GM19324 (cell line): ENCODE measurements around the gene TMEM91.
"Not testable (repeated sequence)": the region's sequence is repeated elsewhere in the genome, so short reads cannot be mapped to it uniquely, and the experiment has no call there.

Experiments
- ATAC-seq: cut with Tn5 transposase; IDR thresholded peaks from one replicate; pipeline ENCODE4 v1.9.1; 2021; ENCODE audit warnings: mild to moderate bottlenecking, moderate library complexity; ENCODE audit not compliant: unreplicated experiment, low FRiP score

TMEM91 gene

GRCh38 chr19:41352609-41353465 lies 23.5 kb upstream of the TMEM91 start:
- no peak for ATAC-seq

- peak; percentile 62 for ATAC-seq
Observed at GRCh38 chr19:41353466-41354342, 22.6 kb upstream of the TMEM91 start, which contains the start of gene TGFB1. TGFB1 (minus strand) TSS chr19:41353922; CDS start chr19:41353044, 878 bp downstream.

- ATAC-seq, result no peak
Observed at GRCh38 chr19:41354343-41354953, 21.9 kb upstream of the TMEM91 start.

GRCh38 chr19:41355035-41355434 lies 21.3 kb upstream of the TMEM91 start:
- no peak for ATAC-seq

GRCh38 chr19:41355802-41356201 lies 20.5 kb upstream of the TMEM91 start:
- ATAC-seq, result no peak

GRCh38 chr19:41356984-41357739 lies 19.2 kb upstream of the TMEM91 start:
- no peak for ATAC-seq

GRCh38 chr19:41357746-41358145 lies 18.6 kb upstream of the TMEM91 start:
- ATAC-seq, result no peak

- ATAC-seq, result no peak
Observed at GRCh38 chr19:41359741-41360140, 16.6 kb upstream of the TMEM91 start.

GRCh38 chr19:41362143-41362847 lies 14.0 kb upstream of the TMEM91 start:
- no peak for ATAC-seq

GRCh38 chr19:41363371-41363752 lies 13.0 kb upstream of the TMEM91 start:
- peak; percentile 2 for ATAC-seq

- peak; percentile 91 for ATAC-seq
Observed at GRCh38 chr19:41363753-41364523, 12.4 kb upstream of the TMEM91 start, which contains the start of gene B9D2. B9D2 (minus strand) TSS chr19:41364149; CDS start chr19:41363519, 630 bp downstream.

- ATAC-seq, result no peak
Observed at GRCh38 chr19:41364524-41365391, 11.6 kb upstream of the TMEM91 start.

GRCh38 chr19:41366089-41366488 lies 10.2 kb upstream of the TMEM91 start:
- ATAC-seq, result no peak

GRCh38 chr19:41367848-41368301 lies 8.5 kb upstream of the TMEM91 start:
- ATAC-seq, result no peak

- no peak for ATAC-seq
Observed at GRCh38 chr19:41369769-41370168, 6.6 kb upstream of the TMEM91 start.

- not testable (repeated sequence) for ATAC-seq
Observed at GRCh38 chr19:41371119-41371518, 5.2 kb upstream of the TMEM91 start.

GRCh38 chr19:41371541-41371940 lies 4.8 kb upstream of the TMEM91 start:
- no peak for ATAC-seq

- no peak for ATAC-seq
Observed at GRCh38 chr19:41372501-41372900, 3.8 kb upstream of the TMEM91 start.
